ENCODE results near the gene IL1B. TPM values are rescaled to one million over a fixed set of nuclear protein-coding genes. Genes with fewer than 3 reads are reported as not detected.

IL1B gene
- total and polyA plus RNA-seq, 2 of the 8 experiments (the other 6 are each of a cell fraction or from before 2014, with no cell fraction given), result not detected

DNA sequence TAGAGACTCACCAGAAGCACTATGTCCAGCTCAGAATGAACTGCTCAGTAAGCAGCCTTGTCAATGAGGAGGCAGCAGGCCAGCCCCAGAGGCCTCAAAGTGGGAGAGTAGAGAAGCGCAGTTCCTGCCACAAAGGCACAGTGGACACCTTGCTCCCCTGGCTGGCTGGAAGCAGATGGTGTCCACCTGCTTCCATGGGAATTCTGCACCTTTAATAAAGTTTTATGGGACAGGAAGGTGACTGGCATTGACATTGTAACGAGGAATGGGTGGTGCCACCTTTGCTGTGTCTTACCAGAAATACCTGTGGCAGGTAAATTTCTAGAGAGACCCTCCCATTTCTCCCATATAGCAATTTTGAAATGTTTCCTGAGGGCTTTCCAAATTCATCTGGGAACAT is 6.7 kb upstream of the IL1B start (continued):
- TF ChIP-seq, protein P1, sequence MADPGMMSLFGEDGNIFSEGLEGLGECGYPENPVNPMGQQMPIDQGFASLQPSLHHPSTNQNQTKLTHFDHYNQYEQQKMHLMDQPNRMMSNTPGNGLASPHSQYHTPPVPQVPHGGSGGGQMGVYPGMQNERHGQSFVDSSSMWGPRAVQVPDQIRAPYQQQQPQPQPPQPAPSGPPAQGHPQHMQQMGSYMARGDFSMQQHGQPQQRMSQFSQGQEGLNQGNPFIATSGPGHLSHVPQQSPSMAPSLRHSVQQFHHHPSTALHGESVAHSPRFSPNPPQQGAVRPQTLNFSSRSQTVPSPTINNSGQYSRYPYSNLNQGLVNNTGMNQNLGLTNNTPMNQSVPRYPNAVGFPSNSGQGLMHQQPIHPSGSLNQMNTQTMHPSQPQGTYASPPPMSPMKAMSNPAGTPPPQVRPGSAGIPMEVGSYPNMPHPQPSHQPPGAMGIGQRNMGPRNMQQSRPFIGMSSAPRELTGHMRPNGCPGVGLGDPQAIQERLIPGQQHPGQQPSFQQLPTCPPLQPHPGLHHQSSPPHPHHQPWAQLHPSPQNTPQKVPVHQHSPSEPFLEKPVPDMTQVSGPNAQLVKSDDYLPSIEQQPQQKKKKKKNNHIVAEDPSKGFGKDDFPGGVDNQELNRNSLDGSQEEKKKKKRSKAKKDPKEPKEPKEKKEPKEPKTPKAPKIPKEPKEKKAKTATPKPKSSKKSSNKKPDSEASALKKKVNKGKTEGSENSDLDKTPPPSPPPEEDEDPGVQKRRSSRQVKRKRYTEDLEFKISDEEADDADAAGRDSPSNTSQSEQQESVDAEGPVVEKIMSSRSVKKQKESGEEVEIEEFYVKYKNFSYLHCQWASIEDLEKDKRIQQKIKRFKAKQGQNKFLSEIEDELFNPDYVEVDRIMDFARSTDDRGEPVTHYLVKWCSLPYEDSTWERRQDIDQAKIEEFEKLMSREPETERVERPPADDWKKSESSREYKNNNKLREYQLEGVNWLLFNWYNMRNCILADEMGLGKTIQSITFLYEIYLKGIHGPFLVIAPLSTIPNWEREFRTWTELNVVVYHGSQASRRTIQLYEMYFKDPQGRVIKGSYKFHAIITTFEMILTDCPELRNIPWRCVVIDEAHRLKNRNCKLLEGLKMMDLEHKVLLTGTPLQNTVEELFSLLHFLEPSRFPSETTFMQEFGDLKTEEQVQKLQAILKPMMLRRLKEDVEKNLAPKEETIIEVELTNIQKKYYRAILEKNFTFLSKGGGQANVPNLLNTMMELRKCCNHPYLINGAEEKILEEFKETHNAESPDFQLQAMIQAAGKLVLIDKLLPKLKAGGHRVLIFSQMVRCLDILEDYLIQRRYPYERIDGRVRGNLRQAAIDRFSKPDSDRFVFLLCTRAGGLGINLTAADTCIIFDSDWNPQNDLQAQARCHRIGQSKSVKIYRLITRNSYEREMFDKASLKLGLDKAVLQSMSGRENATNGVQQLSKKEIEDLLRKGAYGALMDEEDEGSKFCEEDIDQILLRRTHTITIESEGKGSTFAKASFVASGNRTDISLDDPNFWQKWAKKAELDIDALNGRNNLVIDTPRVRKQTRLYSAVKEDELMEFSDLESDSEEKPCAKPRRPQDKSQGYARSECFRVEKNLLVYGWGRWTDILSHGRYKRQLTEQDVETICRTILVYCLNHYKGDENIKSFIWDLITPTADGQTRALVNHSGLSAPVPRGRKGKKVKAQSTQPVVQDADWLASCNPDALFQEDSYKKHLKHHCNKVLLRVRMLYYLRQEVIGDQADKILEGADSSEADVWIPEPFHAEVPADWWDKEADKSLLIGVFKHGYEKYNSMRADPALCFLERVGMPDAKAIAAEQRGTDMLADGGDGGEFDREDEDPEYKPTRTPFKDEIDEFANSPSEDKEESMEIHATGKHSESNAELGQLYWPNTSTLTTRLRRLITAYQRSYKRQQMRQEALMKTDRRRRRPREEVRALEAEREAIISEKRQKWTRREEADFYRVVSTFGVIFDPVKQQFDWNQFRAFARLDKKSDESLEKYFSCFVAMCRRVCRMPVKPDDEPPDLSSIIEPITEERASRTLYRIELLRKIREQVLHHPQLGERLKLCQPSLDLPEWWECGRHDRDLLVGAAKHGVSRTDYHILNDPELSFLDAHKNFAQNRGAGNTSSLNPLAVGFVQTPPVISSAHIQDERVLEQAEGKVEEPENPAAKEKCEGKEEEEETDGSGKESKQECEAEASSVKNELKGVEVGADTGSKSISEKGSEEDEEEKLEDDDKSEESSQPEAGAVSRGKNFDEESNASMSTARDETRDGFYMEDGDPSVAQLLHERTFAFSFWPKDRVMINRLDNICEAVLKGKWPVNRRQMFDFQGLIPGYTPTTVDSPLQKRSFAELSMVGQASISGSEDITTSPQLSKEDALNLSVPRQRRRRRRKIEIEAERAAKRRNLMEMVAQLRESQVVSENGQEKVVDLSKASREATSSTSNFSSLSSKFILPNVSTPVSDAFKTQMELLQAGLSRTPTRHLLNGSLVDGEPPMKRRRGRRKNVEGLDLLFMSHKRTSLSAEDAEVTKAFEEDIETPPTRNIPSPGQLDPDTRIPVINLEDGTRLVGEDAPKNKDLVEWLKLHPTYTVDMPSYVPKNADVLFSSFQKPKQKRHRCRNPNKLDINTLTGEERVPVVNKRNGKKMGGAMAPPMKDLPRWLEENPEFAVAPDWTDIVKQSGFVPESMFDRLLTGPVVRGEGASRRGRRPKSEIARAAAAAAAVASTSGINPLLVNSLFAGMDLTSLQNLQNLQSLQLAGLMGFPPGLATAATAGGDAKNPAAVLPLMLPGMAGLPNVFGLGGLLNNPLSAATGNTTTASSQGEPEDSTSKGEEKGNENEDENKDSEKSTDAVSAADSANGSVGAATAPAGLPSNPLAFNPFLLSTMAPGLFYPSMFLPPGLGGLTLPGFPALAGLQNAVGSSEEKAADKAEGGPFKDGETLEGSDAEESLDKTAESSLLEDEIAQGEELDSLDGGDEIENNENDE (IDR thresholded peaks at IDR 0.05; ENCODE audit: insufficient replicate concordance, low read length), result no peak
- TF ChIP-seq BACH1 (IDR thresholded peaks at IDR 0.05; ENCODE audit: low read length), result no peak
- TF ChIP-seq KDM4A (IDR thresholded peaks at IDR 0.05; ENCODE audit: low read depth, low read length, severe bottlenecking), result no peak
- TF ChIP-seq BCL11A (IDR thresholded peaks at IDR 0.05; ENCODE audit: low read depth in 2 of 2, low read length in 2 of 2), result no peak
- no peak for TF ChIP-seq GABPA (IDR thresholded peaks at IDR 0.05; ENCODE audit: borderline replicate concordance, insufficient read depth, low read length)
- no peak for TF ChIP-seq PHF8 (conservative IDR thresholded peaks at IDR 0.05; ENCODE audit: low read depth, low read length)
- no peak for TF ChIP-seq CREB1 (IDR thresholded peaks at IDR 0.05)
- TF ChIP-seq POLR2A (IDR thresholded peaks at IDR 0.05; ENCODE audit: control extremely low read depth in 1 of 2, low read depth in 2 of 2, low read length in 2 of 2), result no peak
- TF ChIP-seq SIRT6 (IDR thresholded peaks at IDR 0.05; ENCODE audit: low read length), result no peak

Measured in H1 (cell line).